NCI-H2227 (cell line): ENCODE results near the gene KDELR3.
A peak's percentile ranks its signal among the peaks of the same experiment; 100 is the strongest.

Source experiments
- DNase-seq: peaks from one replicate; lab custom pipeline; 2025; ENCODE audit not compliant: unreplicated experiment; lab: John Stamatoyannopoulos, UW

KDELR3 gene

GRCh38 chr22:38467904-38468442 lies at the start of gene KDELR3:
KDELR3 (plus strand) TSS chr22:38468096; CDS start chr22:38468234, 138 bp downstream.
- peak; percentile 41 for DNase-seq

- DNase-seq, result no peak
Measured at GRCh38 chr22:38418589-38418988, 49.3 kb upstream of the KDELR3 start.

- DNase-seq, result no peak
Measured at GRCh38 chr22:38419121-38419857, 48.6 kb upstream of the KDELR3 start.

- DNase-seq, result no peak
Measured at GRCh38 chr22:38419858-38420160, 48.1 kb upstream of the KDELR3 start.

- DNase-seq, result no peak
Measured at GRCh38 chr22:38420734-38421133, 47.2 kb upstream of the KDELR3 start.

- DNase-seq, result peak; percentile 36
Measured at GRCh38 chr22:38422611-38423511, 45.0 kb upstream of the KDELR3 start.

- no peak for DNase-seq
Measured at GRCh38 chr22:38423512-38424503, 44.1 kb upstream of the KDELR3 start.

- DNase-seq, result no peak
Measured at GRCh38 chr22:38424525-38425080, 43.3 kb upstream of the KDELR3 start.

GRCh38 chr22:38426628-38427027 lies 41.3 kb upstream of the KDELR3 start:
- DNase-seq, result no peak

GRCh38 chr22:38427465-38427864 lies 40.4 kb upstream of the KDELR3 start:
- no peak for DNase-seq

- no peak for DNase-seq
Measured at GRCh38 chr22:38427940-38428339, 40.0 kb upstream of the KDELR3 start.

GRCh38 chr22:38428714-38429113 lies 39.2 kb upstream of the KDELR3 start:
- DNase-seq, result no peak

GRCh38 chr22:38429499-38430068 lies 38.3 kb upstream of the KDELR3 start:
- peak; percentile 85 for DNase-seq

GRCh38 chr22:38431266-38432010 lies 36.5 kb upstream of the KDELR3 start:
- DNase-seq, result no peak

GRCh38 chr22:38432264-38432663 lies 35.6 kb upstream of the KDELR3 start:
- no peak for DNase-seq

GRCh38 chr22:38433871-38434270 lies 34.0 kb upstream of the KDELR3 start:
- no peak for DNase-seq

GRCh38 chr22:38435010-38435409 lies 32.9 kb upstream of the KDELR3 start:
- DNase-seq, result no peak

- DNase-seq, result no peak
Measured at GRCh38 chr22:38435965-38436364, 31.9 kb upstream of the KDELR3 start.

- DNase-seq, result no peak
Measured at GRCh38 chr22:38436629-38437395, 31.1 kb upstream of the KDELR3 start.
